Mesendoderm (in vitro differentiated cells): ENCODE measurements around the gene FAM3A. TPM values are rescaled to one million over a fixed set of nuclear protein-coding genes. Genes with fewer than 3 reads are reported as not detected.

ENCODE experiments used
- small RNA-seq: library from polyadenylated mRNA; stranded (forward); fragments of <200 nt; extraction: miRNeasy Mini kit (QIAGEN cat#:217004); gene quantifications from one replicate; pipeline ENCODE3, GENCODE V24; 2013; ENCODE audit not compliant: insufficient read depth

Gene FAM3A

Small RNA genes lying within 50 kb of the gene (small RNA-seq; reads per million reads assigned to genes)
- gene RN7SL697P = not detected
